GM23248 (cell line): ENCODE data around the gene ZNRF4.

Experiments used
- EZH2 ChIP-seq: fragments of 200-600 bp; sonication (generic); IDR thresholded peaks from 2 replicates; pipeline ENCODE4 v1.6.1; 2018; ENCODE audit warnings: antibody characterized with exemption, mild to moderate bottlenecking; ENCODE audit not compliant: insufficient read depth, poor library complexity, severe bottlenecking
- EZH2phosphoT487 ChIP-seq: fragments of 200-600 bp; sonication (generic); IDR thresholded peaks from 2 replicates; pipeline ENCODE4 v1.6.1; 2018; ENCODE audit warnings: antibody characterized with exemption, moderate library complexity, mild to moderate bottlenecking, low read depth; ENCODE audit not compliant: insufficient read depth

DNA sequence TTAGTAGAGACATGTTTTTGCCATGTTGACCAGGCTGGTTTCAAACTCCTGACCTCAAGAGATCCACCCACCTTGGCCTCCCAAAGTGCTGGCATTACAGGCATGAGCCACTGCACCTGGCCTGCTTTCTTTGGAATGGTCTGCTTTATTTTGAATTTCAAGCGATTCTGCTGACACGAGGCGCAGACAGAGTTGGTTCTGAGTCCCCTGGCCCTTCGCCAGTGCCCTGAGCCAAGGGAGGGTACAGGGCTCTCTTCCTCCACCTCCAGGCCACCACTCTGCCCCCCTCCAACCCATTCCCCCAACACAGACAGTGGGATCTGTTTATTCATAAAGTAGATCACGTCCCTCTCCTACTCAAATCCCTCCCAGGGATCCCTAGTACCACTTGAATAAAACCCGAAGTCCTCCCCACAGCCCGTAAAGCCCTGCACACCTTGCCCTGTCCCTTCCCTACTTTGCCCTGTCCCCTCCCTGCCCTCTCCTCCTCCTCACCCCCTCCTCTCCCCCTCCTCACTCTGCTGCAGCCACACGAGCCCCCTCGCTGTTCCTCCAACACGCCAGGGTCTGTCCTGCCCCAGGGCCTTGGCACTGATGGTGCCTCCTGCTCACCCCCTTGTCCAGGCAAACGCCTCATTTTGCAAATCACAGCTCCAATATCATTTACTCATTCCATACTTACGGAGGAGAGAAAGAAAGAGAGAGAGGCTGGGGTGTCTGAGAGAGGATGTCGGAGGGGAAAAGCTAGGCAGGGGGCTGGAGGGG is 22.4 kb downstream of the ZNRF4 start:
- no peak for TF ChIP-seq EZH2
- no peak for TF ChIP-seq EZH2phosphoT487
